PC-9 (cell line): Measurements from ENCODE around the gene OR3A2. TPM values are rescaled to one million over a fixed set of nuclear protein-coding genes. Genes with fewer than 3 reads are reported as not detected.
"Not testable (repeated sequence)": the region's sequence is repeated elsewhere in the genome, so short reads cannot be mapped to it uniquely, and the experiment has no call there.

Experiments used
- BruUV-seq: library from RNA; stranded (reverse); fragments of 400-500 nt; replicated peaks from 2 replicates; lab custom pipeline; 2021; lab: Mats Ljungman, UMichigan
- CTCF ChIA-PET: fragments of 300-600 bp; sonication (Branson Sonifier 250); formaldehyde crosslinking; loops from one replicate; lab custom pipeline; 2022; ENCODE audit warnings: antibody characterized with exemption; lab: Charles Lee
- POLR2A ChIA-PET: fragments of 300-600 bp; sonication (Branson Sonifier 250); formaldehyde crosslinking; loops from one replicate; lab custom pipeline; 2022; ENCODE audit warnings: antibody characterized with exemption; ENCODE audit not compliant: unreplicated experiment; lab: Charles Lee
- DNase-seq, 2 experiments: peaks; one replicate each; pipeline versions ENCODE4 v3.0.0 to v3.0.0-alpha.2; 2015 to 2022; ENCODE audit warnings: mixed read lengths in 1 of 2
- H2AFZ ChIP-seq: fragments of 200-600 bp; sonication (generic); 2 replicates; pipeline ENCODE4 v1.8.1; 2017; ENCODE audit warnings: antibody characterized with exemption
- H3F3A ChIP-seq: fragments of 200-600 bp; sonication (generic); 2 replicates; pipeline ENCODE4 v1.8.1; 2017; ENCODE audit warnings: antibody characterized with exemption, mild to moderate bottlenecking, low read depth; ENCODE audit not compliant: insufficient read depth
- H3K27ac ChIP-seq: fragments of 200-600 bp; sonication (generic); 2 replicates; pipeline ENCODE4 v1.6.1; 2016; ENCODE audit warnings: mixed run types
- H3K27me3 ChIP-seq: fragments of 200-600 bp; sonication (generic); 2 replicates; pipeline ENCODE4 v1.6.1; 2016; ENCODE audit warnings: low read depth, mixed run types; ENCODE audit not compliant: insufficient read depth
- H3K36me3 ChIP-seq: fragments of 200-600 bp; sonication (generic); 2 replicates; pipeline ENCODE4 v1.6.1; 2016; ENCODE audit warnings: low read depth, mixed run types
- H3K4me1 ChIP-seq: fragments of 200-600 bp; sonication (generic); replicated peaks from 2 replicates; pipeline ENCODE4 v1.6.1; 2016; ENCODE audit warnings: mixed run types; ENCODE audit not compliant: insufficient read depth
- H3K4me2 ChIP-seq: fragments of 200-600 bp; sonication (generic); 2 replicates; pipeline ENCODE4 v1.6.1; 2017; ENCODE audit warnings: mixed run types
- H3K4me3 ChIP-seq: fragments of 200-600 bp; sonication (generic); 2 replicates; pipeline ENCODE4 v1.6.1; 2016; ENCODE audit warnings: mixed run types
- H3K79me2 ChIP-seq: fragments of 200-600 bp; sonication (generic); 2 replicates; pipeline ENCODE4 v1.6.1; 2017; ENCODE audit warnings: low read depth, mixed run types
- H3K9me2 ChIP-seq: fragments of 200-600 bp; sonication (generic); 2 replicates; pipeline ENCODE4 v1.8.1; 2017; ENCODE audit warnings: mild to moderate bottlenecking; ENCODE audit not compliant: insufficient read depth
- H3K9me3 ChIP-seq: fragments of 200-600 bp; sonication (generic); 2 replicates; pipeline ENCODE4 v1.8.1; 2016; ENCODE audit warnings: low read depth; ENCODE audit not compliant: insufficient read depth
- H4K20me1 ChIP-seq: fragments of 200-600 bp; sonication (generic); 2 replicates; pipeline ENCODE4 v1.8.1; 2017; ENCODE audit not compliant: insufficient read depth
- CTCF ChIP-seq: fragments of 200-600 bp; sonication (generic); conservative IDR thresholded peaks from 2 replicates; pipeline ENCODE4 v1.6.1; 2017; ENCODE audit warnings: mixed run types, antibody characterized with exemption, mild to moderate bottlenecking, moderate library complexity
- EZH2 ChIP-seq: fragments of 200-600 bp; sonication (generic); IDR thresholded peaks from 2 replicates; pipeline ENCODE4 v1.8.0; 2017; ENCODE audit warnings: antibody characterized with exemption, low read depth
- intact Hi-C: fragments of 100-400 bp; cut with micrococcal nuclease; formaldehyde crosslinking; loops from one replicate; pipeline ENCODE4 v1.10.0; 2022; ENCODE audit not compliant: unreplicated experiment
- total RNA-seq: library from RNA; stranded (reverse); gene quantifications from 2 replicates; pipeline ENCODE4 v1.2.3, GENCODE V29; 2021

The OR3A2 gene
- total RNA-seq, 1 experiment from 2014 or later, result not detected

GRCh38 chr17:3389791-3390190 is 3.7 kb upstream of the OR3A2 start:
- intact Hi-C loops, result no loop called here
- Histone ChIP-seq H3K4me3 (no peak overlapping the region), H3K27ac (no peak overlapping the region), H3F3A (no peaks in the 10 kb centered on the region), H3K36me3 (no peaks in the 10 kb centered on the region), H3K4me2 (no peak overlapping the region), H2AFZ (no peak overlapping the region), H3K79me2 (no peaks in the 10 kb centered on the region), H4K20me1 (no peaks in the 10 kb centered on the region), H3K9me2 (no peaks in the 10 kb centered on the region), H3K27me3 (peaks cover 6% of the 10 kb centered on the region; the same call in 1 of the 2 replicates), H3K9me3 (no peaks in the 10 kb centered on the region), H3K4me1 (no peaks in the 10 kb centered on the region)
- no TSS peak for BruUV-seq
- DNase-seq, result no peak
- ChIA-PET CTCF (no interaction called here), POLR2A (no interaction called here)
- TF ChIP-seq EZH2, result no peak
- TF ChIP-seq CTCF, result no peak

GRCh38 chr17:3381957-3382356 is 4.2 kb downstream of the OR3A2 start:
- H3K4me1 ChIP-seq, result no peaks in the 10 kb centered on the region

GRCh38 chr17:3378321-3378720 is 7.8 kb downstream of the OR3A2 start:
- no peak for DNase-seq
- no peak overlapping the region for H3K4me3 ChIP-seq
- H3K36me3 ChIP-seq, result no peaks in the 10 kb centered on the region
- H3K4me2 ChIP-seq, result no peak overlapping the region
- CTCF ChIA-PET, result no interaction called here
- POLR2A ChIA-PET, result no interaction called here
- BruUV-seq, result no TSS peak
- H3K9me3 ChIP-seq, result no peaks in the 10 kb centered on the region
- H3F3A ChIP-seq, result no peaks in the 10 kb centered on the region
- H2AFZ ChIP-seq, result no peak overlapping the region
- peaks cover 61% of the 10 kb centered on the region for H3K27me3 ChIP-seq
- no peaks in the 10 kb centered on the region for H3K4me1 ChIP-seq
- intact Hi-C loops, result no loop called here
- H3K27ac ChIP-seq, result no peak overlapping the region
- no peaks in the 10 kb centered on the region; the same call in 1 of the 2 replicates for H4K20me1 ChIP-seq
- H3K9me2 ChIP-seq, result no peaks in the 10 kb centered on the region
- TF ChIP-seq EZH2, result no peak
- no peak for TF ChIP-seq CTCF
- H3K79me2 ChIP-seq, result no peaks in the 10 kb centered on the region

More at GRCh38 chr17:3381957-3382356, 4.2 kb downstream of the OR3A2 start:
- Histone ChIP-seq H3K9me2 (no peaks in the 10 kb centered on the region), H2AFZ (no peak overlapping the region), H3K79me2 (no peaks in the 10 kb centered on the region), H3K4me3 (no peak overlapping the region), H3K36me3 (no peaks in the 10 kb centered on the region), H3F3A (no peaks in the 10 kb centered on the region), H3K9me3 (no peaks in the 10 kb centered on the region), H3K4me2 (no peak overlapping the region), H4K20me1 (no peaks in the 10 kb centered on the region; the same call in 1 of the 2 replicates), H3K27me3 (peaks cover 77% of the 10 kb centered on the region), H3K27ac (no peak overlapping the region)
- DNase-seq, result no peak
- CTCF ChIA-PET, result no interaction called here
- BruUV-seq, result no TSS peak
- TF ChIP-seq CTCF, result no peak
- no peak for TF ChIP-seq EZH2
- POLR2A ChIA-PET, result no interaction called here
- intact Hi-C loops, result no loop called here

GRCh38 chr17:3371167-3371566 is 14.9 kb downstream of the OR3A2 start:
- H2AFZ ChIP-seq, BruUV-seq, H3K36me3 ChIP-seq, H3K4me3 ChIP-seq, POLR2A ChIA-PET, H3K4me2 ChIP-seq, H3K9me2 ChIP-seq, H4K20me1 ChIP-seq, CTCF ChIA-PET, H3F3A ChIP-seq, H3K4me1 ChIP-seq, H3K27me3 ChIP-seq, intact Hi-C loops, H3K27ac ChIP-seq, H3K79me2 ChIP-seq, H3K9me3 ChIP-seq, DNase-seq: not testable (repeated sequence)

GRCh38 chr17:3342782-3343181 is 43.3 kb downstream of the OR3A2 start:
- CTCF ChIA-PET, H3K79me2 ChIP-seq, H3K4me2 ChIP-seq, H3K4me1 ChIP-seq, H3K27ac ChIP-seq, H2AFZ ChIP-seq, H3K36me3 ChIP-seq, H3K4me3 ChIP-seq, DNase-seq, H3K9me3 ChIP-seq, H3F3A ChIP-seq, H3K9me2 ChIP-seq, POLR2A ChIA-PET, BruUV-seq, intact Hi-C loops, H4K20me1 ChIP-seq: not testable (repeated sequence)
- peaks cover 27% of the 10 kb centered on the region for H3K27me3 ChIP-seq
